Mammary epithelial cell (primary cell): ENCODE measurements around the gene HGD.

Source experiments
- EZH2 ChIP-seq: IDR thresholded peaks from 2 replicates; pipeline ENCODE4 v1.6.1; 2012; ENCODE audit warnings: low read length, inconsistent platforms, borderline replicate concordance
- TF ChIP-seq, protein P1 (sequence below), 2 donors: IDR thresholded peaks in 1 of 2; conservative IDR thresholded peaks in 1 of 2; 2 replicates each; pipeline ENCODE4 v1.5.1; 2011 to 2012; ENCODE audit warnings: inconsistent platforms in 2 of 2, low read length in 2 of 2, mild to moderate bottlenecking in 2 of 2, control low read depth in 1 of 2, low read depth in 1 of 2; ENCODE audit not compliant: insufficient read depth in 1 of 2; ENCODE audit errors: extremely low read depth in 1 of 2

DNA sequence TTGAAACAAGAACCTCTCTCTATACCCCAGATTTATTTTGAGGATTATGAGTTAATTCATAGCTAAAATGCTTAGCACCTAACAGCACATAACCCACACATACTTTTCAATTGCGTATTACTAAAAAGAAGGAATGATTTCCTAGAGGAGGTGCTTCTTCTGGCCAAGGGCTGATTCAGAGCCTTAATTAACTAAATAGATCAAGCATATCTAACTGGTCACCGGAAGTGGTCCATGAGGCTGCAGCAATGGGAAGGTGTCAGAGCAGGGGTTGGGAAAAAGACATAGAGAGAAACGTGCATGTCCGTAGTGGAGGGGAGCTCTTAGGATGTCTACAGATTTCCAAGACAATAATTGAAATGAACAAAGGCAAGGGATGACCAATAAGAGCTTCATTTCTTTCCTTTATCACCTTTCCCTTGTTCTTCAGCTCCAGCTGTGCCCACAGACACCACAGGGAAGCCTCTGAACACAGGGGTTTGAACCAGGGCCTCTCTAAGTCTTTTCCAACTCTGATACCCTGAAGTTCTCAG, 467 bp downstream of the HGD start:
- TF ChIP-seq, protein P1, sequence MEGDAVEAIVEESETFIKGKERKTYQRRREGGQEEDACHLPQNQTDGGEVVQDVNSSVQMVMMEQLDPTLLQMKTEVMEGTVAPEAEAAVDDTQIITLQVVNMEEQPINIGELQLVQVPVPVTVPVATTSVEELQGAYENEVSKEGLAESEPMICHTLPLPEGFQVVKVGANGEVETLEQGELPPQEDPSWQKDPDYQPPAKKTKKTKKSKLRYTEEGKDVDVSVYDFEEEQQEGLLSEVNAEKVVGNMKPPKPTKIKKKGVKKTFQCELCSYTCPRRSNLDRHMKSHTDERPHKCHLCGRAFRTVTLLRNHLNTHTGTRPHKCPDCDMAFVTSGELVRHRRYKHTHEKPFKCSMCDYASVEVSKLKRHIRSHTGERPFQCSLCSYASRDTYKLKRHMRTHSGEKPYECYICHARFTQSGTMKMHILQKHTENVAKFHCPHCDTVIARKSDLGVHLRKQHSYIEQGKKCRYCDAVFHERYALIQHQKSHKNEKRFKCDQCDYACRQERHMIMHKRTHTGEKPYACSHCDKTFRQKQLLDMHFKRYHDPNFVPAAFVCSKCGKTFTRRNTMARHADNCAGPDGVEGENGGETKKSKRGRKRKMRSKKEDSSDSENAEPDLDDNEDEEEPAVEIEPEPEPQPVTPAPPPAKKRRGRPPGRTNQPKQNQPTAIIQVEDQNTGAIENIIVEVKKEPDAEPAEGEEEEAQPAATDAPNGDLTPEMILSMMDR (conservative IDR thresholded peaks at IDR 0.05 in 1 of 2, IDR thresholded peaks at IDR 0.05 in 1 of 2; ENCODE audit: extremely low read depth in 1 of 2, insufficient read depth in 1 of 2, low read depth in 1 of 2, low read length in 2 of 2) = no peak
- no peak for TF ChIP-seq EZH2
